Ovary (tissue), 9 donors: ENCODE measurements around the gene ADGRE1. TPM values are rescaled to one million over a fixed set of nuclear protein-coding genes. Genes with fewer than 3 reads are reported as not detected.

Experiments
- DNase-seq, 5 donors: peaks; one replicate each; pipeline ENCODE4 v3.0.0-alpha.2; 2019 to 2020
- H3K27ac ChIP-seq, 2 donors: fragments of 200-600 bp; one replicate each; pipeline versions ENCODE4 v1.5.1 to v1.8.0; 2019 to 2022
- H3K27me3 ChIP-seq: fragments of 200-600 bp; one replicate; pipeline ENCODE4 v1.8.0; 2022
- H3K36me3 ChIP-seq: fragments of 200-600 bp; sonication (generic); one replicate; pipeline ENCODE4 v1.5.1; 2019
- H3K4me1 ChIP-seq: one replicate; pipeline ENCODE4 v1.8.1; 2013; ENCODE audit warnings: mild to moderate bottlenecking, moderate library complexity; ENCODE audit not compliant: insufficient read depth
- H3K4me3 ChIP-seq: fragments of 200-600 bp; sonication (generic); one replicate; pipeline ENCODE4 v1.5.1; 2017
- H3K9me3 ChIP-seq, 2 donors: fragments of 200-600 bp in 1 of 2; sonication (generic) in 1 of 2; one replicate each; pipeline versions ENCODE4 v1.5.1 to v1.8.1; 2013 to 2019; ENCODE audit warnings: mild to moderate bottlenecking in 1 of 2, moderate library complexity in 1 of 2
- EP300 ChIP-seq: sonication (generic); formaldehyde crosslinking; IDR thresholded peaks from one replicate; pipeline ENCODE4 v1.6.1; 2017; ENCODE audit warnings: antibody characterized with exemption
- POLR2A ChIP-seq: fragments of 450-650 bp; IDR thresholded peaks from one replicate; pipeline ENCODE4 v1.6.1; 2017; ENCODE audit warnings: antibody characterized with exemption, mild to moderate bottlenecking, moderate library complexity
- WGBS, 3 donors: extraction: QIAGEN DNeasy Blood & Tissue Kit in 1 of 3; methylation state at CpG; one replicate each; pipeline versions ENCODE4 v1.1.5 to v1.1.7; 2013 to 2017; 5-methylcytosine and 5-hydroxymethylcytosine counted together
- intact Hi-C, 4 donors: fragments of 100-400 bp; cut with DNase I; formaldehyde crosslinking; loops; one replicate each; pipeline versions ENCODE4 v1.11.0 to v1.15.1; 2022 to 2023
- polyA plus RNA-seq, 2 donors: library from polyadenylated mRNA; stranded (reverse); fragments of 200-250 nt in 1 of 2; fragments of 350-450 nt in 1 of 2; fragmentation: Illumina TruSeq in 1 of 2; extraction: RNeasy Lipid Tissue Mini Kit (QIAGEN cat#74804) in 1 of 2; gene quantifications; one replicate each; pipeline ENCODE4 v1.2.3, GENCODE V29; 2013 to 2014
- total RNA-seq, 7 donors: library from RNA; depleted of rRNA in 2 of 7; stranded (reverse); fragments of >200 nt in 2 of 7; fragmentation: NEBNext Ultra II Directional in 3 of 7; extraction: Animal tissue kit (Norgen Biotek cat#: 25700) in 3 of 7; gene quantifications; one replicate each; pipeline versions ENCODE4 v1.1.0 to v1.2.4, GENCODE V29; 2016 to 2023
- TF ChIP-seq, protein P1 (sequence below), 3 donors: fragments of 450-650 bp in 2 of 3; fragments of 200-600 bp in 1 of 3; IDR thresholded peaks; one replicate each; pipeline versions ENCODE4 v1.5.1 to v1.8.0; 2016 to 2022; ENCODE audit warnings: antibody characterized with exemption in 3 of 3, mild to moderate bottlenecking in 1 of 3
- donor health status: DM: no; HTN: no; CAD: no; lungs with moderate emphysema.
- donor health status: DM: no; HTN: no; CAD: no.
- donor health status: Bipolar disorder and iron deficiency.
- donor health status: DM: yes; HTN: yes; CAD: no.
- donor health status: DM: no; HTN: no; CAD: no.
- donor health status: DM: yes; HTN: yes; CAD: no.

ADGRE1 gene
- total and polyA plus RNA-seq, 9 donors = 0.05 to 0.80 (median 0.23) TPM; not detected in 1

GRCh38 chr19:6935618-6936017 lies 48.2 kb downstream of the ADGRE1 start:
- intact Hi-C loops = no loop called here
- H3K27me3 ChIP-seq = no peaks in the 10 kb centered on the region
- H3K27ac ChIP-seq = no peak overlapping the region
- no peaks in the 10 kb centered on the region for H3K36me3 ChIP-seq
- WGBS, 3 donors = 53 to 69% (median 57%) methylated on average over 5 of the region's 5 CpGs
- TF ChIP-seq EP300 = no peak
- TF ChIP-seq, protein P1, sequence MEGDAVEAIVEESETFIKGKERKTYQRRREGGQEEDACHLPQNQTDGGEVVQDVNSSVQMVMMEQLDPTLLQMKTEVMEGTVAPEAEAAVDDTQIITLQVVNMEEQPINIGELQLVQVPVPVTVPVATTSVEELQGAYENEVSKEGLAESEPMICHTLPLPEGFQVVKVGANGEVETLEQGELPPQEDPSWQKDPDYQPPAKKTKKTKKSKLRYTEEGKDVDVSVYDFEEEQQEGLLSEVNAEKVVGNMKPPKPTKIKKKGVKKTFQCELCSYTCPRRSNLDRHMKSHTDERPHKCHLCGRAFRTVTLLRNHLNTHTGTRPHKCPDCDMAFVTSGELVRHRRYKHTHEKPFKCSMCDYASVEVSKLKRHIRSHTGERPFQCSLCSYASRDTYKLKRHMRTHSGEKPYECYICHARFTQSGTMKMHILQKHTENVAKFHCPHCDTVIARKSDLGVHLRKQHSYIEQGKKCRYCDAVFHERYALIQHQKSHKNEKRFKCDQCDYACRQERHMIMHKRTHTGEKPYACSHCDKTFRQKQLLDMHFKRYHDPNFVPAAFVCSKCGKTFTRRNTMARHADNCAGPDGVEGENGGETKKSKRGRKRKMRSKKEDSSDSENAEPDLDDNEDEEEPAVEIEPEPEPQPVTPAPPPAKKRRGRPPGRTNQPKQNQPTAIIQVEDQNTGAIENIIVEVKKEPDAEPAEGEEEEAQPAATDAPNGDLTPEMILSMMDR (IDR thresholded peaks at IDR 0.05) = no peak
- TF ChIP-seq POLR2A = no peak
- no peak overlapping the region for H3K4me3 ChIP-seq
- no peak for DNase-seq
- no peaks in the 10 kb centered on the region for H3K9me3 ChIP-seq
- no peaks in the 10 kb centered on the region for H3K4me1 ChIP-seq

DNA sequence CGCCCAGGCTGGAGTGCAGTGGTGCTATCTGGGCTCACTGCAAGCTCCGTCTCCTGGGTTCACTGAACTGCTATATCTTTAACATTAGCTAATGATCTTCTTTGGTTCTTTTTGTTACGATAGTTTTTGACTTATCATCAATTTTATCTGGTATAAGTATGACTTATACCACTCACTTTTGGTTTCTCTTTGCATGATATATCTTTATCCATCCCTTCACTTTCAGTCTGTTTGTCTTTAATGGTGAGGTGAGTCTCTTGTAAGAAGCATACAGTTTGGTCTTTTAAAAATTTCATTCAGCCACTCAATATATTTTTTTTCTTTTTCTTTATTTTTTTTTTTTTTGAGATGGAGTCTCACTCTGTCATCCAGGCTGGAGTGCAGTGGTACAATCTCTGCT lies 58.4 kb downstream of the ADGRE1 start:
- H3K4me3 ChIP-seq = no peak overlapping the region
- H3K27ac ChIP-seq = no peak overlapping the region
- WGBS, 3 donors = 52 to 56% (median 56%) methylated on average over 3 of the region's 3 CpGs
- no peaks in the 10 kb centered on the region for H3K4me1 ChIP-seq
- intact Hi-C loops = no loop called here
- no peak for DNase-seq
- TF ChIP-seq, protein P1 (IDR thresholded peaks at IDR 0.05) = no peak
- TF ChIP-seq POLR2A = no peak
- no peak for TF ChIP-seq EP300
- no peaks in the 10 kb centered on the region for H3K9me3 ChIP-seq
- H3K36me3 ChIP-seq = no peaks in the 10 kb centered on the region
- no peaks in the 10 kb centered on the region for H3K27me3 ChIP-seq

DNA sequence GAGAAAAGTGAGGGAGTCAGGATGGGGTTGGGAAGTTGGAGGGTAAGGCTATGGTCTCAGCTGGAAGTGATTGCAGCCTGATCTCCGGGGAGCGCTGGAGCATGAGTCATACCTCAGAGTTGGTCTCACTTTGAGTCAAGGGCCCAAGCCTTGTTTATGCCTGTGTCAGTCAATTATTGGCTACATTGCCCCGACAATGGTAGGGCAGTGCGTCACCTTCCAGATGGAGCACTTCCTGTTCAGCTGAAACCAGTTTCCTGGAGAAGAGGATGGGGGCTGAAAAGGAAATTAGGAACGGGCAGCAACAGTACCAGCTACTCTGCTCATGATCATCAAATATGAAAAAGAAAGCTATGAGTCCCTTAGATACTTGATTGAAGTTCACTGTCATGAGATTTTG lies 60.4 kb downstream of the ADGRE1 start:
- 45 to 53% (median 52%) methylated on average over 5 of the region's 5 CpGs for WGBS, 3 donors
- TF ChIP-seq POLR2A (no peak), EP300 (no peak)
- TF ChIP-seq, protein P1 (IDR thresholded peaks at IDR 0.05) = no peak
- intact Hi-C loops = no loop called here
- Histone ChIP-seq H3K4me1 (no peaks in the 10 kb centered on the region), H3K27me3 (no peaks in the 10 kb centered on the region), H3K36me3 (no peaks in the 10 kb centered on the region), H3K27ac (no peak overlapping the region), H3K4me3 (no peak overlapping the region), H3K9me3 (no peaks in the 10 kb centered on the region)
- DNase-seq = no peak

DNA sequence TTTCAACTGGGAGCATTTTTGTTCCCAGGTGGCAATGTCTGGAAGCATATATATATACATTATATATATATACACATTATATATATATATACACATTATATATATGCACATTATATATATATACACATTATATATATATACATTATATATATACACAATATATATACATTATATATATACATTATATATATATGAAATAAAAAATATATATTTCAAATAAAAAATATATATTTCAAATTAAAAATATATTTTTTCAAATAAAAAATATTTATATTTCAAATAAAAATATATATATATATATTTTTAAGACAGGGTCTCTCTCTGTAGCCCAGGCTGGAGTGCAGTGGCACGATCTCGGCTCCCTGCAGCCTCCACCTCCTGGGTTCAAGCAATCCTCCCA lies 61.5 kb downstream of the ADGRE1 start:
- Histone ChIP-seq H3K27ac (no peak overlapping the region), H3K36me3 (no peaks in the 10 kb centered on the region), H3K4me1 (no peaks in the 10 kb centered on the region), H3K27me3 (no peaks in the 10 kb centered on the region), H3K9me3 (no peaks in the 10 kb centered on the region), H3K4me3 (no peak overlapping the region)
- TF ChIP-seq, protein P1 (IDR thresholded peaks at IDR 0.05) = no peak
- TF ChIP-seq EP300 (no peak), POLR2A (no peak)
- DNase-seq = no peak
- intact Hi-C loops = no loop called here
- WGBS, 3 donors = 74 to 86% (median 85%) methylated on average over 2 of the region's 2 CpGs

DNA sequence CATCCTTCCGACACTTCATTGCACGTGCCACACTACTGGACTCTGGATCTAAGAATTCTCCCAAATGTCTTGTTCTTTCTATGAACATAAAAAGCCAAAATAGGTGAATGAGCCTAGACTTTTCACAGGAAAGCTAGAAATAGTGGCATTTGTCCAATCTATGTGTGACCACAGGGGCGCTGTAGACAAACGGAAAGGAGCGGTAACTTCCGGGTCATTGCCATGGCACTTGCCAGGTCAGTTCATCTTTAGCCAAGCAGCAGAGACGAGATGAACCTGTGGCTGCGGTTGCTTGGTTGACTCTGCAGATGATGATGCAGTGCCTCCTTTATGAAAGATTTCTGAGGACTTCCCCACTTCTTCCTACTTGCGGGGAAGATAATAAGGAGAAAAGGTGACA lies 65.6 kb downstream of the ADGRE1 start:
- no peak for DNase-seq

More for the DNA sequence above, 65.6 kb downstream of the ADGRE1 start:
- H3K36me3 ChIP-seq = no peaks in the 10 kb centered on the region
- TF ChIP-seq, protein P1 (IDR thresholded peaks at IDR 0.05) = no peak
- TF ChIP-seq POLR2A = no peak
- no peak for TF ChIP-seq EP300
- intact Hi-C loops = no loop called here
- no peak overlapping the region for H3K4me3 ChIP-seq
- H3K27ac ChIP-seq = no peak overlapping the region
- no peaks in the 10 kb centered on the region for H3K4me1 ChIP-seq
- no peaks in the 10 kb centered on the region for H3K27me3 ChIP-seq
- 68 to 81% (median 78%) methylated on average over 9 of the region's 9 CpGs for WGBS, 3 donors
- no peaks in the 10 kb centered on the region for H3K9me3 ChIP-seq
